MM.1S (cell line): Measurements from ENCODE around the gene SCOC.

Experiments
- DNase-seq: peaks from one replicate; pipeline ENCODE4 v3.0.0-alpha.2; 2015
- H2AFZ ChIP-seq: fragments of 300-600 bp; sonication (generic); 2 replicates; pipeline ENCODE4 v1.6.0; 2016; ENCODE audit warnings: antibody characterized with exemption, low read length
- H3F3A ChIP-seq: fragments of 300-600 bp; sonication (generic); 2 replicates; pipeline ENCODE4 v1.6.1; 2016; ENCODE audit warnings: mild to moderate bottlenecking, antibody characterized with exemption, low read length, moderate library complexity, mixed read lengths; ENCODE audit not compliant: insufficient read depth
- H3K27ac ChIP-seq: fragments of 300-600 bp; sonication (generic); 2 replicates; pipeline ENCODE4 v1.5.1; 2016; ENCODE audit warnings: mild to moderate bottlenecking, low read length
- H3K27me3 ChIP-seq: fragments of 300-600 bp; sonication (generic); replicated peaks from 2 replicates; pipeline ENCODE4 v1.6.0; 2016; ENCODE audit warnings: low read length; ENCODE audit not compliant: insufficient read depth
- H3K36me3 ChIP-seq: fragments of 300-600 bp; sonication (generic); replicated peaks from 2 replicates; pipeline ENCODE4 v1.6.1; 2016; ENCODE audit warnings: mild to moderate bottlenecking, low read length, mixed read lengths; ENCODE audit not compliant: insufficient read depth
- H3K4me1 ChIP-seq: fragments of 300-600 bp; sonication (generic); 2 replicates; pipeline ENCODE4 v1.6.1; 2016; ENCODE audit warnings: low read length, mixed read lengths
- H3K4me2 ChIP-seq: fragments of 300-600 bp; sonication (generic); 2 replicates; pipeline ENCODE4 v1.6.0; 2016; ENCODE audit warnings: low read depth, low read length
- H3K4me3 ChIP-seq: fragments of 300-600 bp; sonication (generic); 2 replicates; pipeline ENCODE4 v1.5.1; 2016; ENCODE audit warnings: low read length, mixed read lengths
- H3K79me2 ChIP-seq: fragments of 300-600 bp; sonication (generic); 2 replicates; pipeline ENCODE4 v1.6.1; 2016; ENCODE audit warnings: mixed run types, low read length, mixed read lengths
- H3K9ac ChIP-seq: fragments of 300-600 bp; sonication (generic); 2 replicates; pipeline ENCODE4 v1.6.1; 2016; ENCODE audit warnings: low read length, mixed read lengths
- H3K9me2 ChIP-seq: fragments of 300-600 bp; sonication (generic); replicated peaks from 2 replicates; pipeline ENCODE4 v1.6.1; 2016; ENCODE audit warnings: mild to moderate bottlenecking, low read length, mixed read lengths; ENCODE audit not compliant: insufficient read depth
- H3K9me3 ChIP-seq: fragments of 300-600 bp; sonication (generic); replicated peaks from 2 replicates; pipeline ENCODE4 v1.6.1; 2016; ENCODE audit warnings: mild to moderate bottlenecking, low read length, mixed read lengths; ENCODE audit not compliant: insufficient read depth
- H4K20me1 ChIP-seq: fragments of 300-600 bp; sonication (generic); 2 replicates; pipeline ENCODE4 v1.6.1; 2016; ENCODE audit warnings: mild to moderate bottlenecking, low read length, moderate library complexity, mixed read lengths; ENCODE audit not compliant: insufficient read depth
- CTCF ChIP-seq: fragments of 300-600 bp; sonication (generic); IDR thresholded peaks from 2 replicates; pipeline ENCODE4 v1.5.1; 2016; ENCODE audit warnings: antibody characterized with exemption, low read length, mixed read lengths
- EZH2 ChIP-seq: fragments of 300-600 bp; sonication (generic); optimal IDR thresholded peaks from 2 replicates; pipeline ENCODE3; 2017; ENCODE audit warnings: low read depth, mild to moderate bottlenecking, antibody characterized with exemption, low read length, mixed read lengths
- EZH2phosphoT487 ChIP-seq: fragments of 300-600 bp; sonication (generic); IDR thresholded peaks from 2 replicates; pipeline ENCODE4 v1.6.1; 2018; ENCODE audit warnings: antibody characterized with exemption, low read length

Gene SCOC

GRCh38 chr4:140353786-140354185 lies 19.7 kb upstream of the SCOC start:
- Histone ChIP-seq H3K4me3 (no peak overlapping the region), H3K27ac (no peak overlapping the region), H3K9me2 (no peaks in the 10 kb centered on the region), H3K27me3 (no peaks in the 10 kb centered on the region), H3K36me3 (no peaks in the 10 kb centered on the region), H3F3A (no peaks in the 10 kb centered on the region), H3K9ac (no peak overlapping the region), H3K9me3 (no peaks in the 10 kb centered on the region), H4K20me1 (no peaks in the 10 kb centered on the region), H3K4me1 (no peaks in the 10 kb centered on the region), H2AFZ (no peak overlapping the region), H3K4me2 (no peak overlapping the region), H3K79me2 (no peaks in the 10 kb centered on the region)
- no peak for DNase-seq
- TF ChIP-seq EZH2phosphoT487, result no peak
- TF ChIP-seq CTCF, result no peak
- no peak for TF ChIP-seq EZH2

- Histone ChIP-seq H4K20me1 (no peaks in the 10 kb centered on the region), H3K4me1 (no peaks in the 10 kb centered on the region), H3K9me2 (no peaks in the 10 kb centered on the region), H2AFZ (no peak overlapping the region), H3K9ac (no peak overlapping the region), H3K27ac (no peak overlapping the region), H3K4me3 (no peak overlapping the region), H3K27me3 (no peaks in the 10 kb centered on the region), H3K36me3 (no peaks in the 10 kb centered on the region), H3F3A (no peaks in the 10 kb centered on the region), H3K4me2 (no peak overlapping the region), H3K79me2 (no peaks in the 10 kb centered on the region), H3K9me3 (no peaks in the 10 kb centered on the region)
- no peak for DNase-seq
- TF ChIP-seq EZH2phosphoT487, result no peak
- no peak for TF ChIP-seq EZH2
These were observed 18.2 kb upstream of the SCOC start for GRCh38 chr4:140355288-140355687.

- TF ChIP-seq EZH2phosphoT487, result no peak
- TF ChIP-seq EZH2, result no peak
- TF ChIP-seq CTCF, result no peak
- H3K4me1 ChIP-seq, result no peaks in the 10 kb centered on the region
- no peaks in the 10 kb centered on the region for H3K27me3 ChIP-seq
- no peak overlapping the region for H2AFZ ChIP-seq
- no peaks in the 10 kb centered on the region for H3K36me3 ChIP-seq
- no peak overlapping the region for H3K27ac ChIP-seq
- H3K9me2 ChIP-seq, result no peaks in the 10 kb centered on the region
- no peak overlapping the region for H3K4me3 ChIP-seq
- H3K9me3 ChIP-seq, result no peaks in the 10 kb centered on the region
- no peak overlapping the region for H3K4me2 ChIP-seq
- no peaks in the 10 kb centered on the region for H4K20me1 ChIP-seq
- DNase-seq, result no peak
- H3K79me2 ChIP-seq, result no peaks in the 10 kb centered on the region
- no peak overlapping the region for H3K9ac ChIP-seq
- no peaks in the 10 kb centered on the region for H3F3A ChIP-seq
These were observed 15.6 kb upstream of the SCOC start for GRCh38 chr4:140357868-140358267.

- Histone ChIP-seq H3K27ac (no peak overlapping the region), H3F3A (no peaks in the 10 kb centered on the region), H4K20me1 (no peaks in the 10 kb centered on the region), H3K36me3 (no peaks in the 10 kb centered on the region), H3K4me1 (no peaks in the 10 kb centered on the region), H3K27me3 (no peaks in the 10 kb centered on the region), H3K4me3 (no peak overlapping the region), H3K4me2 (no peak overlapping the region), H3K9me2 (no peaks in the 10 kb centered on the region), H3K79me2 (no peaks in the 10 kb centered on the region), H3K9ac (no peak overlapping the region), H3K9me3 (no peaks in the 10 kb centered on the region), H2AFZ (no peak overlapping the region)
- TF ChIP-seq EZH2 (no peak), EZH2phosphoT487 (no peak), CTCF (no peak)
- no peak for DNase-seq
These were observed 15.2 kb upstream of the SCOC start for GRCh38 chr4:140358281-140358680.
